GM03348 (cell line): ENCODE measurements around the gene MKLN1.
"Not testable (repeated sequence)": the region's sequence is repeated elsewhere in the genome, so short reads cannot be mapped to it uniquely, and the experiment has no call there.

Source experiments
- DNase-seq: peaks from one replicate; pipeline ENCODE4 v3.0.0; 2012; ENCODE audit warnings: low spot score

The MKLN1 gene

DNA sequence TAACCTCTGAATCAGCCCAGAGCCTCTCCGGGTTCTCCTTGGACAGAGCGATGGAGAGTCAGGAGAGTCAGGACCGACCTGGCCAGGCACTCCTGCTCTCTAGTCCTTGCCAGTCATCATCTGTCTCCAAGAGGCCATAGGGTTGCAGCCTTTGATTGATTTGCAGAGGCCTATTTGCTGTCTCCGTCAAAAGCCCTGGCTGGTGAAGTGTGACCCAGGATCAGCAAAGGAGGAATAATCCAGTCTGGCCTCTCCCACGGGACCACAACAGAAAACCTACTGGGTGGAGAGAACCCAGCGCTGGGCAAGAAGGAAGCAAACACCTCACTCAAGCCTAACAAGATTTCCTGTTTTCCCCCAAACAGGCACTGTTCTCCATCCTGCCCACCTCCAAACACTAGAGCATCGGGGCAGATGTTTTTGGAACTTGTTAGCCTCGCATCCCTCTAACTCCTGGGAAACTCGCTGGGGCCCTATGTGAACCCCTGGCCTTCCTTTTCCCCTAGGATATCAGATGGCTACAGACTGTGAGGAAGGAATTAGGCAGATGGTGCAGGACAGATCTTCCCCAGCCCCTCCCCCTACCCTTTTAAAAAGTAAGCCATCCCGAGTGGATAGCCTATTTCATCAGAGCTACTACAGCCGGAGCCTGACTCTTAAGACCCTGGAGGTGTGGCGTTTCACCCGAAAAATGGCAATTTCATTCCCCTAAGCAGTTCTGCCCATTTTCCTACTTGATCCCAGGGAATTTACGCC is 174.4 kb downstream of the MKLN1 start:
- DNase-seq, result no peak

DNA sequence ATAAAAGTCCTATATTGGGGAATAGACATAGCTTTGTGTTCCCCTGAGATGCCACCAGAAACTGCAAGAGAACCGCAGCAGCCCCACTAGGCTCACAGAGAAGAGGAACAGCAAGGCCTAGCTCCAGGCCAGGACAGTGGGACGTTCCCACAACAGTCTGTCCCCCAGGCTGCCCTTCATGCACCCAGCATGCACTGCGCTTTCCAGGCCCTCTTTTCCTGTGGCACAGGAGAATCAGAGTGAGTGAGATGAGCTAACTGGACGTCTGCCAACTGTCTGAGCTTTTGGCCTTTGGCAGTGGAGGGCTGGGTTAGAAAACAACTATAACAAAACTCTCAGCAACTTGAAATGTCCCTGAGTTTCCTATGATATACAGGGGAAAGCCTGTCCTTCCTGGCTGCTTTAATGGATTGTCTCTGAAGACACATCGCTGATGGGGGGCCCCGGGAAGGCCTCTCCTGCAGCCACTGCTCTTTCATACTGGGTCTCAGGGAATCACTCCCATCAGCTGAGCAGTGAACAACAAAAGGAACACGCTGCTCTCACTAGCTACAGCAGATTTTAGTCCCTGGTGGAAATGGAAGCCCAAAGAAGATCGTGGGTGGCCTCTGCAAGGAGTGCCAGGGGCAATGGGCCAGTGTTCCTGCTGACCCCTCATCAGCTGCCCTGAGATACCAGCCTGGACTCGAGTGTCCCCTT is 175.3 kb downstream of the MKLN1 start:
- peak; percentile 44 for DNase-seq

DNA sequence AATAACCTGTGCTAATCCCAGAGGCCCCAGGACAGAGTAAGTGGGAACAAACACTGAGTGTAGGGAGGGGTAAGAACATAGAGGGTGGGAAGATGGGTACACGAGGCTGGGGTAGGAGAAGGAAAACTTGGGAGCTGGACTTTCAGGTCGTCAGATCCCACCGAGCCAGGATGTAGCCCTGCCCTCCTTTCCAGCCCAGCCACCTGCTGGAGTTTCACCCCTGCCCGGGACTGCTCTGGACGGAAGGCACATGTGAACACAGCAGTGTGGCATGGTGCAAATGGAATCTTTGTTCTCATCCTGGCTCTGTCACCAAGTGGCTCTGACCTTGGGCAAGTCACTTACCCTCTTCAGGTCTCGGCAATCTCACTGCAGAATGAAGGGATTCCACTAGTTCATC is 176.0 kb downstream of the MKLN1 start:
- DNase-seq, result no peak

DNA sequence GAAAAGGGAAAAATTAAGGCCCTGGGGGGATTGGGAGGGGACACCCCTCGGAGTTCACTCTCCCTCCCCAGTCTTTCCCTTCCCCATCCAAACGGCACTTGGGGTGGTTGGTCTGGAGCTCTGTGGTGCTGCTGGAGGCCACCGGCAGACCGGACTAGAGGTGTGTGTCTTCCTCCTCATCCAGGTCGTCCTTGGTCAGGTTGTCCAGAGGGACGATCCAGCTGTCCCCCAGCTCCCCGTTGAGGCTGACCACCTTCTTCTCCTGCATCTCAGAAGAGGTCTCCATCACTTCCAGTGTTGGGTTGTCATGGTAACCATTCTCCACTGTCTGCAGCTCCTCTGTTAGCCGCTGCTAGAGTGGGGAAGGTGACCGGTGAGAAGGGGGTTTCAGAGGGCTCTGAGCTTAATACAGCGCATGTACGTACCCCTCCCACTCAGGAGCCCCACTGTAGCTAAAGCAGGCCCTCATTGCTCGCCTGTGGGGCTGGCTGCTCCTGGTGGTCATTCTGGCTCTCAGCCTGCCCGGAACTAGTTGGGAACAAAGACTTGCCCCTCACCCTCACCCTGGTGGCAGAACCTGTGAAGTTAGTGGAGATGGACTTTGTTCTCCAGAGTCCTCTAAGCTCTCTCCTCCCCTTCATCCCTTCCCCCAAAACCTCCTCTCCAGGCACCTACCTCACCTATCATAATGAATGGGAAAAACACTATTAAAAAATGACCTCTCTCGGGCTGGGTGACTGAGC is 176.7 kb downstream of the MKLN1 start:
- no peak for DNase-seq

DNA sequence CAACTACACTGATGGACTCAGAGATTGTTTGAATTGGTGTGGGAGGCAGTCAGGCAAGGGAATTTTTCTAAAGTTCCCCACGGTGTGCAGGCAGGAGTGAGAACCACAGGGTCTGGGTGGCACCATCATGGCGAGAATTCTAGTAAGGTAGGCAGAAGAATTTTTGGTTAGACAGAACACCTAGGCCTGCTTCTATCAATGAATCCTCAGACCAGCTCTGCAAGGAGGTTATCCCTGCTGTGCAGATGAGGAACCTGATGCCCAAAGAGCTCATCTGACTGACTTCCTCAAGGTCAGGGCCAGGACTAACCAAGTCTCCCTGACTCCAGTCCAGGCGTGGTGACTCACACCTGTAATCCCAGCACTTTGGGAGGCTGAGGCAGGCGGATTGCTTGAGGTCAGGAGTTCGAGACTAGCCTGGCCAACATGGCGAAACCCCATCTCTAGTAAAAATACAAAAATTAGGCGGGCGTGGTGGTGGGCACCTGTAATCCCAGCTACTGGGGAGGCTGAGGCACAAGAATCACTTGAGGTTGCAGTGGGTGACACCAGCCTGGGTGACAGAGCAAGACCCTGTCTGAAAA is 177.5 kb downstream of the MKLN1 start:
- not testable (repeated sequence) for DNase-seq

DNA sequence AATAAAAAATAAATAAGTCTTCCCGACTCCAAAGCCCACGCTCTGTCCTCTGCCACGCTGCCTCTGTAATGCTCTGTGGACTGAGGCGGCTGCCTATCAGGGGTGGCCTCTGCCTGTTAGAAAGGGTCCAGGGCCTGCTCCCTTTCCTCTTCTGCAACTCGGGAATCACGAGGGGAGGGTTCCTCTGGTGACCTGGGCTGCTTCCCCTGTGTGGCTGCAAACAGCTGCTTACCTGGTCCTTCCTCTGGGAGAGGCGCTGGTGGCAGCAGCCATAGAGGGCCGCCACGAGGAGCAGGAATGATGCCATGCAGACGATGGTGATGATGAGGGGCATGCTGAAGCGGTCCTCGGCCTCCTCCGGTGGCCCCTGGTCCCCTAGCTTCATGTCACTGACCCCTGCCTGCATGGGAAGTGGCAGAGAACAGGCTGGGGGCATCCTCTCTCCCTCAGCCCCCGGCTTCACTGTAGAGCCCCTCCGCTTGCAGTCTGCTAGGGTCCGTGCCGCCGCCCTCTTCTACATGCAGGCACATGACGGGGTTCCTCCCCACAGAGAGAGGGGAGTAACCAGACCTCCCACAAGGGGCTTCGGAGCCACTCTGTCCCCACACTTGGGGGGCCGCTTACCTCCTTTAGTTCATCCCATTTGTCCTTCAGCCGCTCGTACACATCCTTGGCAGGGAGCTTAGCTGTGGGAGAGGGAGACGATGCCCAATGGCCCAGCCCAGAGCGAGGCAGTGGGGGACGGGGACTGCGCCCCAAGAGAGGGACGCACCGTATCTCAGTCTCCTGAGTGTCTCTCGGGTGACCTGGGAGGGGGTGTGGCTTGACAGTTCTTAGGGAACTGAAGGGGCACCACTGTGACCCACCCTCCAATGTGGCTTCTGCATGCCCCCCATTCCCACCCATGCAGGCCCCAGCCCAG is 178.2 kb downstream of the MKLN1 start:
- no peak for DNase-seq

DNA sequence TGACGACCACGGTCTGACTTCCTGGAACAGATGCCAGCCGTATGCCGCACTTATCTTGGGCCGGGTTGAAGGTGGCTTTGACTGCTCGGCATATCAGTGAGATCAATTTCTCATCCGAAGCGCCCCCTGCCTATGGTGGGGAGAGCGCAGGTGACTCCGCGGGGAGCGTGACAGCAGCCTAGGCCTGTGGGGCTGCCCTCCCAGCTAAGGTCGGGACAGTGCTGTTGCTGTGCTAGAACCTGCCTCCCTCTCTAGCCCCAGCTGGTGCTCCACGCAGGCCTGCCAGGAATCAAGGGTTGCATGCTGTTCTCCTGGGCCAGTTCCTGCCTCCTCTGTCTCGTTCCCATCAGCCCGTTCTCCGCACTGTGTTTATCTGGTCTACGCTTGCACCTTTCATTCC is 178.9 kb downstream of the MKLN1 start:
- no peak for DNase-seq

DNA sequence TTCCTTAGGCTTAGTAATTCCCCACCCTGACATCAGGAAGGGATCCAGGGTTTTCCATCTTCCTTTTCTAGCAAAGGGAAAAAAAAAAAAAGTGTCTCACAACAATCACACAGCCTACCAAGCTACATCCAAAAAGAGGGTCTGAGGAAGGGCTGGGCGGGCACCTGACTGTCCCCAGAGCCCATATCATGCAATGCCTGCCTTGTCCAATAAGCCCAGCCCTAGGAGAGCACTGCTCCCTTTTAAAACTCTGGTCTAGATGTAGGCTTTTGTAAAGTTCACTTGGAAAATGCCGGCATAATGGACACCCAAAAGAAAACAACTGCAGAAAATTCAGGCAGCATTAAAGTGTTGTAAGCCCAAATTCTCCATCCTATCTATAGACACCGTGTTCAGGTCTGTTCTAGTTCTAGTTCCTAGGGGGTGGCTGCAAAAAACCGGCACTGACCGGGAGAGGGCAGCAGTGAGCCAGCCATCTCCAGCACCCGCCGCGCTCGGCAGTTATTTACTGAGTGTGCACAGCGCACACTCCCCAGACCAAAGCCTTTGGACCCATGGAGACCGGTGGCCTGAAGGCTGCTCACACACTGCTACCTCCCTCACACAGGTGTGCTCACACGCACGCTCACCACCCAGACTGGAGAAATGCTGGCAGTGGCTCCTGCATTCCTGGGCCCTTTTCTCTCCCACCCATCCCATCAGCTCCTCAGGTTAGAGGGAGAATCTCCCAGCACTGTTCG is 180.1 kb downstream of the MKLN1 start:
- peak; percentile 86 for DNase-seq

DNA sequence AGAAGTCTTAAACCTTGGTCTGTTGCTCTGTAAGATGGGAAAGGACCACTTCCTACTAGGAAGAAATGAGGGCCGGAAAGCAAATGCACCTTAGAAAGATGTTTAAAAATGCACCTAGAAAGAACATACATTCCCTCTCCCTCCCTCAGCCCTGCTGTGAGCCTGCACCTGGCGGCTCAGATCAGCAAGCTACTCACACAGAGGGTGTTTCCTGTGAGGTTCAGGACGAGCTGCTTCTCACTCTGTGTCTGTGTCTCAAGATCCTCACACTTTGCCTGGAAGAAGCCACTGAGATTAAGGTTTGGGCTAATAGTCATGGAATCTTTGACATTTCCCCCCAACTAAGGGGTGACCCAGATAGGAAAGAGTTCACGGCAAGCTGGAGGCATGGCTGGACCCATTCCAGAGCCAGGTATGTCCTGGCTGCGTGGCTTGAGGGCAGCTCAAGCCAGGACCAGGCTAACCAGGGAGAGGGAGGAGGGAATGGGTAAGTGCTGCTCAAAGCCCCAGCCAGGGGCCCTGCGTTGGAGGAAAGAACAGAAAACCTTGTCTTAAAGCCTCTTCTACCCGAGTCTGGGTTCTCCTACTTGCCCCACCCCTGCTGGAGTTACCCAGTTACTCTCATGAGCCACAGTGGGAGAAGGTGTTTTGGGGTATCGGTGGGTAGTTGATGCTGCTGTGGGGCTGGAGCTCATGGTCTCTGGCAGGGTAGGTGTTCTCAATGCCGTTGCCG is 181.2 kb downstream of the MKLN1 start:
- DNase-seq, result no peak

DNA sequence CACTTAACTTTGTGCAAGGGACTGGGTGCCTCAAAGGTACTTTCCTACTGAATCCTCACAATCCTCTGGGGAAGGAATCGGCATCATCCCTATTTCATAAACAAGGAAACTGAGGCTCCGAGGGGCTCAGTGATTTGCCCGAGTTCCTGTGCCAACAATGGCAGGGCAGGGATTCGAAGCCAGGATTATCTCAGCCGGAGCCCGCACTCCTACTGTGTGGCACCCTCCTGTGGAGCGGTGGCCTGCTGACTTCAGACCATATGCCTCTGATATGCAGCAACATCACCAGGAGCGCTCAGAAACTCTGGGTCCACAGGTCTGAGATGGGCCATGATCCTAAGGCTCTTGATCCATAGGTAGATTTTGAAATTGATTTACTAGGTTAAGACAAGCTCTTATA is 182.1 kb downstream of the MKLN1 start:
- DNase-seq, result no peak

DNA sequence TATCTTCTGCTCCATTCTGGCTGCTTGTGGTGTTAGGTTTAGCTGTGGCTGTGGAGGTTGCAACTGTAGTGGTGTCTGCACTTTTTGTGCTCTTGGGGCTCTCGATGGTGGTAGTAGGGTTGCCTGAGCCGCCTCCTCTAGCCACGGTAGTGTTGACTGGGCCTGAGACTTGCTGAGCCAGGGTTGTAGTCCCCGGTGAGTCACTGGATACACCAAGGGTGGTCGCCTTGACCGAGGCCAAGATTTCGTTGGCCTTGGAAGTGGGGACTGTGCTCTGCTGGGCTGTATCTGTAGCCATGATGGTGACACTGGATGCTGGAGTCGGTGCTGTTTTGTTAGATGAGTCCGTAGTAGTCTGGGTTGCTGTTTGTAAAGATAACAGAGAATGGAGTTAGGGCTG is 183.4 kb downstream of the MKLN1 start:
- DNase-seq, result no peak

DNA sequence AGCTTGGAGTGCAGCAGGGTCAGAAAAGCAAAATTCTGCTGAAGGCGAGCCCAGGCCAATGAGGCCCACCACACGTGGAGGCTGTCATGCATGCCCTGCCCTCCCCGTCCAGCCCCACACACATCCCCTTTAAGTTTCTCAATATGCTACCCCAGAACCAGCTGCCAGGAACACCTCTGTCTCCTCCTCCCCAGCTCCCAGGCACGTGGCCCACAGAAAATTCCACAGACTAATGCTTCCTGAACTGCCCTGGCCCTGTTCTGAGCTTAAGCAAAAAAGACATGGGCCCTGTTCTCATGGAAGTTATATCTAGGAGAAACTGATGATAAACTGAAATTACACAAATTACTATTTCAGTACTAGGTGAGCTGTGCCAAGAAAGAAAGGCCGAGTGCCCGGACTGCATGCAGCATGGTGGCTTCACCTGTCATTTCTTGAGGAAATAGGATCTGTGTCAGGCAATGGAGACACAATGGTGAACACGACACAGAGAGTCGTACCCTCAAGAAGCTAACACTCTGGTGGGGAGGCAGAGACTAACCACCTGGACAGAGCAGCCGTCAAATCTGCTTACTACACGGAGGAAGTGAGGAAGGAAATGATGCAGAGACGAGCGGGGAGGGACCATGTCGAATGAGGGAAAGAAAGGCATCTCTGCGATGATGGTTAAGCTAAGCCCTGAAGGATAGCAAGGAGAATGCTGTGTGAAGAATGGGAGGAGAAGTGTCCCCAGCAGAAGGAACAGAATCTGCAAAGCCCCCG is 184.3 kb downstream of the MKLN1 start:
- peak; percentile 53 for DNase-seq

DNA sequence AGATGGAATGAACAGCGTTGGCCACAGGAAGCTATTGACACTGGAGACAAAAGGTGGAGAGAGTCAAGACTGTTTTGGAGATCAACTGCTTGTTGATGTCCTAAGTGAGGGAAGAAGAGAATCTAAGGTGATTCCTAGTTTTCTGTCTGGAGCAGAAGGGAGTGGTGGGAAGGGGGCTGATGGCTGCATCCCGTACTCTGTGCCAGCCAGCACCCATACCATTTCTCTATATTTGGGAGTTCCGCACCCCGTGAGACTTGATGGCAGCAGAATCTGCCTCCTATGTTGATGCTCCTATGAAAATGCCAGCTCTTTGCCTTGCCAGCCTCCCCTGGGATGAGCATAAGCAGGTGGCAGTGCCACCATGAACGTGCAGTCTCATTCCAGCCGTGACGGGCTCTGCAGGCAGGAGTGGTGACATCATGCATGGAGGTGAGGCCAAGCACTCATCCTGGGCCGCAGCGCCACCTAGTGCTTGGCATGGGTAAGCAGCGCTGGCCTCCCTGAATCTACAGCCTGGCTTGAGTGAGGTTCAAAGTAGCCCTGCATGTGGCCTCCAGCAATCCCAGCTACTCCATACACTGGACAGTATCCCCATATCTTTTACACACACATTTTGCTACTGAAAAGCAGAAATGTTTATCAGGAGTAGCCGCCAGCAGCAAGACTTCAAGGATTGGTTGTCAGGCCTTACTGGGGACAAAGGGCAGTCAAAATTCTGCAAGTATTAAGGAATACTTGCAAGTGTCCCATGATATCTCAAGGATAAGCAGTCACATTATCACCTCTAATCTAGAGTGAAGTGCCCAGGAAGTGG is 185.8 kb downstream of the MKLN1 start:
- peak; percentile 92 for DNase-seq

DNA sequence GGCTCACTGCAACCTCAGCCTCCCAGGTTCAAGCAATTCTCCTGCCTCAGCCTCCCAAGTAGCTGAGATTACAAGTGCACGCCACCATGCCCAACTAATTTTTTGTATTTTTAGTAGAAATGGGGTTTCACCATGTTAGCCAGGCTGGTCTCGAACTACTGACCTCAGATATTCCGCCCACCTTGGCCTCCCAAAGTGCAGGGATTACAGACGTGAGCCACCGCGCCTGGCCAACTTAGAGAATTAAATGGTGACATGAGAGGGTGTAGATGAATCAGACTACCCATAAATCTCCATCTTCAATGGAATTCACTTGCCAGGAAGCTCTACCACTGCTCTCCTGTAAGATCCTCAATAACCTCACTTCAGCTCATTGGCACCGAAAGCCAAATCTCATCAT is 187.8 kb downstream of the MKLN1 start:
- DNase-seq, result not testable (repeated sequence)

DNA sequence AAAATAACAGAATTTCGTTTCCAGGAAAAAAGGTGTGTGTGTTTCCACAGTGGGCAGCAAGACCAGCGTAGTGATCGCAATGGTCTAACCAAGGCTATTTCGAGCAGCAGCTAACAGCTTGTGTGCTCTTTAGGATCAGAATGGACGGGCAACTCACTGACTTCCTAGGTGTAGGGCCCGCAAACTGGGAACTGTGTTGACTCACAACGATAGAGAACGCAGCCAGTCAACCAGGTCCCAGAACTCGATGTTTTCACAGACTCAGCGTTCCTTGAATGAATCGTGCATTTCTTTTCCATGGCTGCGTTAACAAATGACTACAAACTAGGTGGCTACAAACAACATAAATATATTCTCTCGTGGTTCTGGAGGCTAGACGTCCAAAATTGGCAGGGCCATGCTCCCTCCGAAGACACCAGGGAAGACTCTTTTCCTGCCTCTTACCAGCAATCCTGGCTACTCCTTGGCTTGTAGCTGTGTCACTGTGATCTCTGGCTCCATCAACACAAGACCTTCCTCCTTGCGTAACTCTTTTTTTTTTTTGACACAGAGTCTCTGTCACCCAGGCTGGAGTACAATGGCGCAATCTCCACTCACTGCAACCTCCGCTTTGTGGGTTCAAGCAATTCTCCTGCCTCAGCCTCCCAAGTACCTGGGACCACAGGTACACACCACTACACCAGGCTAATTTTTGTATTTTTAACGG is 189.7 kb downstream of the MKLN1 start:
- no peak for DNase-seq

DNA sequence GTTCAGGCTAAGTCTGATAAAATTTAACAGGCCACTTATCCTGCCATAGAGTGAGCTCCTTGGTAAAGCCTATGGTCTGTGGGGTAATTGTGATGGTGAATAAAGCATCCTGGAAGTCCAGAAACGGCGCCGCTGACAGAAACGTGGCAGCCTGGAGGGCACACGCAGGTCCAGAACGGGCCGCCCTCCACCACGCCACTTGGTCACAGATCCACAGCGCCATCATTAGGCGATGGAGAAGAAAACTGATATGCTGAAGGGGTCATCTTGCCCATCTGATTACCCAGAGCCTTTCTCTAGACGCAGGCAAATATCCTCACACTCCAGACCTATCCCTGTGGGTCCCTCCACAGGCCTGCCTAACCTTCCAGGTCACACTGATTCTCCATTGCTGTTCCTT is 190.9 kb downstream of the MKLN1 start:
- DNase-seq, result no peak

DNA sequence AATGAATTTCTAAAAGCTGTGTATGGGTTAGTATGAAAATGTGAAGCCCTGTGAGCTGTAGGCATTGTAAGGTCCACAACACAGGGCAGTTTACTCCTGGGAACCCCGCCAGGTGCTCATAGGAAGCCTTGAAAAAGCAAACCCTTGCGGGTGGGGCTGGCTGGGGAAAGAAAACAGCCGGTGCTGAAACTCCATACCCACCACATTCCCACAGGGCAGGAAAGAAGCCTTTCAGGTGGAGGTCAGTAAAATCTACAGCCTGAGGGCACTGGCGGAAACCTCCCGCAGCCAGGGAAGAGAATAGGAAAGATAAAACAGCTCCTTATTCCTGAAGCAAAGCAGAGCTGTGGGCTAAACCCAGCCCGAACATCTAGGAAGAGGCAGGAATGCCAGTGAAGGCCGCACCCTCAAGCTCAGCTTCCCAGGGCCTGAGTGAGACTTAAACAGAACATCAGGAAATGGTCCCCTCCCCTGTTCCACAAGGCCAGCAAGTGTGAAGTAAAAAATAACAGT is 194.0 kb downstream of the MKLN1 start:
- peak; percentile 35 for DNase-seq
